GM21825 (cell line): ENCODE results near the gene C2orf92.
"Not testable (repeated sequence)": the region's sequence is repeated elsewhere in the genome, so short reads cannot be mapped to it uniquely, and the experiment has no call there.

ENCODE experiments used
- ATAC-seq: cut with Tn5 transposase; IDR thresholded peaks from one replicate; pipeline ENCODE4 v1.9.1; 2021; ENCODE audit warnings: mild to moderate bottlenecking, moderate library complexity; ENCODE audit not compliant: unreplicated experiment

C2orf92 gene

GRCh38 chr2:97669448-97669847, at the start of gene C2orf92:
Gene C2orf92, plus strand, starts transcription at chr2:97669713. Its CDS starts 76 bp downstream, at chr2:97669789.
- ATAC-seq = no peak

GRCh38 chr2:97620492-97620891, 49.0 kb upstream of the C2orf92 start:
- not testable (repeated sequence) for ATAC-seq

GRCh38 chr2:97622976-97623375, 46.5 kb upstream of the C2orf92 start:
- not testable (repeated sequence) for ATAC-seq

- not testable (repeated sequence) for ATAC-seq
Measured at GRCh38 chr2:97625354-97626048, 44.0 kb upstream of the C2orf92 start.

GRCh38 chr2:97626049-97626430, 43.5 kb upstream of the C2orf92 start:
- ATAC-seq = not testable (repeated sequence)

- ATAC-seq = no peak
Measured at GRCh38 chr2:97644023-97644717, 25.3 kb upstream of the C2orf92 start.

GRCh38 chr2:97645112-97645694, 24.3 kb upstream of the C2orf92 start:
- ATAC-seq = peak; percentile 19

- peak; percentile 95 for ATAC-seq
Measured at GRCh38 chr2:97645695-97646629, 23.6 kb upstream of the C2orf92 start, which contains the start of gene COX5B. Gene COX5B, plus strand, starts transcription at chr2:97646062. Its CDS starts 25 bp downstream, at chr2:97646087.

- ATAC-seq = no peak
Measured at GRCh38 chr2:97646977-97647376, 22.5 kb upstream of the C2orf92 start.

- ATAC-seq = no peak
Measured at GRCh38 chr2:97651114-97651513, 18.4 kb upstream of the C2orf92 start.

- ATAC-seq = no peak
Measured at GRCh38 chr2:97653473-97653872, 16.0 kb upstream of the C2orf92 start.

- ATAC-seq = no peak
Measured at GRCh38 chr2:97653874-97654273, 15.6 kb upstream of the C2orf92 start.

GRCh38 chr2:97654309-97654708, 15.2 kb upstream of the C2orf92 start:
- no peak for ATAC-seq

- ATAC-seq = no peak
Measured at GRCh38 chr2:97654791-97655190, 14.7 kb upstream of the C2orf92 start.

- no peak for ATAC-seq
Measured at GRCh38 chr2:97656129-97656755, 13.3 kb upstream of the C2orf92 start.

GRCh38 chr2:97656905-97657587, 12.5 kb upstream of the C2orf92 start:
- no peak for ATAC-seq

- ATAC-seq = no peak
Measured at GRCh38 chr2:97657986-97658690, 11.4 kb upstream of the C2orf92 start.

- no peak for ATAC-seq
Measured at GRCh38 chr2:97658691-97659157, 10.8 kb upstream of the C2orf92 start.
